ENCODE measurements around the gene MYH13.

MYH13 gene

GRCh38 chr17:10266296-10266876, 106.4 kb downstream of the MYH13 start:
- H3K4me2 ChIP-seq: no peak overlapping the region
- H2AFZ ChIP-seq (ENCODE audit: low read depth): no peak overlapping the region
- no peaks in the 10 kb centered on the region for H3K27me3 ChIP-seq (ENCODE audit: insufficient read depth, low read depth)
- no peak overlapping the region for H3K27ac ChIP-seq
- no peaks in the 10 kb centered on the region for H4K20me1 ChIP-seq (ENCODE audit: insufficient read depth)
- no peak overlapping the region for H3K4me3 ChIP-seq (IDR thresholded peaks at IDR 0.05; ENCODE audit: insufficient read depth, low read depth, low read length)
- no peak for TF ChIP-seq CTCF (conservative IDR thresholded peaks at IDR 0.05; ENCODE audit: low read depth, low read length)
- H3K4me1 ChIP-seq (ENCODE audit: low read depth, poor library complexity, severe bottlenecking): no peaks in the 10 kb centered on the region
- no peak overlapping the region for H3K9ac ChIP-seq
- H3K79me2 ChIP-seq (ENCODE audit: insufficient read depth, low read depth): no peaks in the 10 kb centered on the region
- H3K36me3 ChIP-seq (ENCODE audit: insufficient read depth): no peaks in the 10 kb centered on the region

- H3K4me3 ChIP-seq (IDR thresholded peaks at IDR 0.05; ENCODE audit: insufficient read depth, low read depth, low read length): no peak overlapping the region
- no peak for TF ChIP-seq CTCF (conservative IDR thresholded peaks at IDR 0.05; ENCODE audit: low read depth, low read length)
- H3K36me3 ChIP-seq (ENCODE audit: insufficient read depth): no peaks in the 10 kb centered on the region
- no peak overlapping the region for H3K4me2 ChIP-seq
- H3K4me1 ChIP-seq (ENCODE audit: low read depth, poor library complexity, severe bottlenecking): no peaks in the 10 kb centered on the region
- H3K27me3 ChIP-seq (ENCODE audit: insufficient read depth, low read depth): no peaks in the 10 kb centered on the region
- no peak overlapping the region for H3K9ac ChIP-seq
- H4K20me1 ChIP-seq (ENCODE audit: insufficient read depth): no peaks in the 10 kb centered on the region
- no peak overlapping the region for H3K27ac ChIP-seq
- H3K79me2 ChIP-seq (ENCODE audit: insufficient read depth, low read depth): no peaks in the 10 kb centered on the region
- H2AFZ ChIP-seq (ENCODE audit: low read depth): no peak overlapping the region
Observed at GRCh38 chr17:10265100-10265810, 107.6 kb downstream of the MYH13 start.

GRCh38 chr17:10264051-10264450, 108.8 kb downstream of the MYH13 start:
- no peak overlapping the region for H2AFZ ChIP-seq (ENCODE audit: low read depth)
- H3K27ac ChIP-seq: no peak overlapping the region
- H3K4me1 ChIP-seq (ENCODE audit: low read depth, poor library complexity, severe bottlenecking): no peaks in the 10 kb centered on the region
- TF ChIP-seq CTCF (conservative IDR thresholded peaks at IDR 0.05; ENCODE audit: low read depth, low read length): no peak
- H4K20me1 ChIP-seq (ENCODE audit: insufficient read depth): no peaks in the 10 kb centered on the region
- H3K4me3 ChIP-seq (IDR thresholded peaks at IDR 0.05; ENCODE audit: insufficient read depth, low read depth, low read length): no peak overlapping the region
- H3K27me3 ChIP-seq (ENCODE audit: insufficient read depth, low read depth): no peaks in the 10 kb centered on the region
- no peak overlapping the region for H3K4me2 ChIP-seq
- H3K79me2 ChIP-seq (ENCODE audit: insufficient read depth, low read depth): no peaks in the 10 kb centered on the region
- H3K36me3 ChIP-seq (ENCODE audit: insufficient read depth): no peaks in the 10 kb centered on the region
- no peak overlapping the region for H3K9ac ChIP-seq

- Histone ChIP-seq H3K27me3 (ENCODE audit: insufficient read depth, low read depth) (no peaks in the 10 kb centered on the region), H3K4me1 (ENCODE audit: low read depth, poor library complexity, severe bottlenecking) (no peaks in the 10 kb centered on the region), H3K9ac (no peak overlapping the region), H3K4me2 (no peak overlapping the region), H3K79me2 (ENCODE audit: insufficient read depth, low read depth) (no peaks in the 10 kb centered on the region), H3K27ac (no peak overlapping the region), H4K20me1 (ENCODE audit: insufficient read depth) (no peaks in the 10 kb centered on the region), H3K36me3 (ENCODE audit: insufficient read depth) (no peaks in the 10 kb centered on the region), H2AFZ (ENCODE audit: low read depth) (no peak overlapping the region), H3K4me3 (IDR thresholded peaks at IDR 0.05; ENCODE audit: insufficient read depth, low read depth, low read length) (no peak overlapping the region)
- TF ChIP-seq CTCF (conservative IDR thresholded peaks at IDR 0.05; ENCODE audit: low read depth, low read length): no peak
Observed at GRCh38 chr17:10262451-10262850, 110.4 kb downstream of the MYH13 start.

Measured in KMS-11 (cell line).